IPS DF 4.7 (cell line): ENCODE data around the gene ZFPL1.

Experiments used
- DNase-seq: peaks from one replicate; pipeline ENCODE4 v3.0.0-alpha.2; 2013; ENCODE audit warnings: low spot score; ENCODE audit errors: extremely low read depth

The ZFPL1 gene

GRCh38 chr11:65059959-65060824 is 23.8 kb upstream of the ZFPL1 start:
- DNase-seq = no peak

GRCh38 chr11:65060913-65061408 is 23.1 kb upstream of the ZFPL1 start:
- no peak for DNase-seq

- no peak for DNase-seq
These were observed 20.5 kb upstream of the ZFPL1 start for GRCh38 chr11:65063532-65063931.

- DNase-seq = no peak
These were observed 19.2 kb upstream of the ZFPL1 start for GRCh38 chr11:65064847-65065240.

- DNase-seq = no peak
These were observed 18.2 kb upstream of the ZFPL1 start for GRCh38 chr11:65065851-65066250.

- DNase-seq = no peak
These were observed 17.7 kb upstream of the ZFPL1 start for GRCh38 chr11:65066315-65066714.

GRCh38 chr11:65066805-65067291 is 17.2 kb upstream of the ZFPL1 start:
- no peak for DNase-seq

GRCh38 chr11:65067446-65067845 is 16.6 kb upstream of the ZFPL1 start:
- DNase-seq = no peak

- no peak for DNase-seq
These were observed 14.8 kb upstream of the ZFPL1 start for GRCh38 chr11:65069217-65069616.

GRCh38 chr11:65071907-65072630 is 12.0 kb upstream of the ZFPL1 start:
- no peak for DNase-seq

- DNase-seq = no peak
These were observed 11.4 kb upstream of the ZFPL1 start for GRCh38 chr11:65072631-65072966.

- DNase-seq = no peak
These were observed 6.6 kb upstream of the ZFPL1 start for GRCh38 chr11:65077451-65077850.

GRCh38 chr11:65078151-65078550 is 5.9 kb upstream of the ZFPL1 start:
- DNase-seq = no peak

GRCh38 chr11:65078786-65079342 is 5.2 kb upstream of the ZFPL1 start:
- no peak for DNase-seq

- no peak for DNase-seq
These were observed 738 bp upstream of the ZFPL1 start for GRCh38 chr11:65083134-65083833.

GRCh38 chr11:65084598-65085375 is 765 bp downstream of the ZFPL1 start:
- DNase-seq = no peak

GRCh38 chr11:65085446-65085845 is 1.4 kb downstream of the ZFPL1 start:
- no peak for DNase-seq

GRCh38 chr11:65086809-65087208 is 2.8 kb downstream of the ZFPL1 start:
- no peak for DNase-seq

GRCh38 chr11:65087216-65087615 is 3.2 kb downstream of the ZFPL1 start:
- no peak for DNase-seq

GRCh38 chr11:65087827-65088226 is 3.8 kb downstream of the ZFPL1 start:
- no peak for DNase-seq

GRCh38 chr11:65089621-65090020 is 5.6 kb downstream of the ZFPL1 start:
- no peak for DNase-seq
